NCI-H69 (cell line): ENCODE measurements around the gene MAST3.

Experiments used
- DNase-seq: peaks from one replicate; lab custom pipeline; 2025; lab: John Stamatoyannopoulos, UW

The MAST3 gene

DNA sequence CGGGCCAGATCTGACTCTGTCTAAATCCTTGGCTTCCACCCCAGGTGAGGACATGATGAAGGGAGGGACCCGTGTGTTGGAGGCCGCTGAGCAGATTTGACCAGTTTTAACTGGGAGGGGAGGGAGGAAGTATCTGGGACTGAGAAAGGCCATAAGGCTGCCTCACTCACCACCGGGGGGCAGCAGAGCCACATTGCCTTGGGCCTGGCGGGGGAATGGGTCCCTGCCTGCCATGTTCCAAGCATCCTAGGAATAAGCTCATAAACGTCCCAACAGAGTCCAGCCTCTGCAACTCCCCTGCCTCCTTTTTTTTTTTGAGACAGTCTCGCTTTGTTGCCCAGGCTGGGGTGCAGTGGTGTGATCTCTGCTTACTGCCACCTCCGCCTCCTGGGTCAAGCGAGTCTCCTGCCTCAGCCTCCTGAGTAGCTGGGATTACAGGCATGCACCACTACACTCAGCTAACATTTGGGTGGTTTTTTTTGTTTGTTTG, 15.5 kb downstream of the MAST3 start:
- peak; percentile 88 for DNase-seq

DNA sequence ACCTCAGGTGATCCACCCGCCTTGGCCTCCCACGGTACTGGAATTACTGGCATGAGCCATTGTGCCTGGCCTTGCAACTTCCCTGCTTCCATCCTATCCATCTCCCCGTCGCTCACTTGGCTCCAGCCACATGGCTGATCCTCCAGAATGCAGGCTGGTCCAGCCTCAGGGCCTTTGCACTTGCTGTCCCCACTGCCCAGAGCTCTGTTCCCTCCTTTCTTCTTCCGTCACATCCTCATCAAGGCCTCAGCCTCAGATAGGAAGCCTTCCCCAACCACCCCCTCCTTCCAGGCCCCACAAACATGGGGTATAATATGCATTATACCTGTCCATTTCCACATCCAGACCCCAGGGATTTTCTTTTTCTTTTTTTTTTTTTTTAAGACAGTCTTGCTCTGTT, 16.2 kb downstream of the MAST3 start:
- DNase-seq = no peak

DNA sequence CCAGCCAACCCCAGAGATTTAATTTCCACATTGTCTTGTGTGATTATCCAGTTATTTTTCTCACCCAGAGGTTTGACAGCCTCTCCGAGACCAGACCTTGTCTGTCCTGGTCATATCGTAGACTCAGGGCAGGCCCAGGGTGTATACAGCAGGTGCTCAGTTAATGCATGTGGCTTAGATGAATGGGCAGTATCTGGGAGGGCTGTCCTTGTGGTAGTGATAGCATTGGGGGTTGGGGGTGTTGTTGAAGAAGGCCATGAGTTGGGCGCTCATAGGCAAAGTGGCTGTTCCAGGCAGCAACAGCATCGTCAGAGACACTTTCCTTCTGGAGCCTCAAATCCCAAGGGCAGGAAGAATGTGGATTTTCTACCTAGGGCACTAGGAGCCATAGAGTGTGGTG, 16.9 kb downstream of the MAST3 start:
- DNase-seq = no peak

DNA sequence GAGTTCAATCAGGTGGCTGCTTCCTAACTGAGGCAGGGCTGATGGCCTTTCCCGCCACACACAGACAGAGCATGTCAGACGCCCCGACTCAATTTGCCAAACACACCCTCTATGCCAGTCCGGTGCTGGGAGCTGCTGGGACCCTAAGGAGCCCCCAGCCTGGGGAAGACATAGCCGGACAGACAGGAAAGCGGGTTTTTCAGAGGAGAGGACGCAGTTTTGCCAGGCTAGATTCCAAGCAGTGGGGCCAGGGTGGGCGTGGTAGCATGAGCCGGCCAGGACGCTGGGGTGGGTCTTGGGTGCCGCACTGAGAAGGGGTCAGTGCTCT, 19.8 kb downstream of the MAST3 start:
- DNase-seq = no peak

DNA sequence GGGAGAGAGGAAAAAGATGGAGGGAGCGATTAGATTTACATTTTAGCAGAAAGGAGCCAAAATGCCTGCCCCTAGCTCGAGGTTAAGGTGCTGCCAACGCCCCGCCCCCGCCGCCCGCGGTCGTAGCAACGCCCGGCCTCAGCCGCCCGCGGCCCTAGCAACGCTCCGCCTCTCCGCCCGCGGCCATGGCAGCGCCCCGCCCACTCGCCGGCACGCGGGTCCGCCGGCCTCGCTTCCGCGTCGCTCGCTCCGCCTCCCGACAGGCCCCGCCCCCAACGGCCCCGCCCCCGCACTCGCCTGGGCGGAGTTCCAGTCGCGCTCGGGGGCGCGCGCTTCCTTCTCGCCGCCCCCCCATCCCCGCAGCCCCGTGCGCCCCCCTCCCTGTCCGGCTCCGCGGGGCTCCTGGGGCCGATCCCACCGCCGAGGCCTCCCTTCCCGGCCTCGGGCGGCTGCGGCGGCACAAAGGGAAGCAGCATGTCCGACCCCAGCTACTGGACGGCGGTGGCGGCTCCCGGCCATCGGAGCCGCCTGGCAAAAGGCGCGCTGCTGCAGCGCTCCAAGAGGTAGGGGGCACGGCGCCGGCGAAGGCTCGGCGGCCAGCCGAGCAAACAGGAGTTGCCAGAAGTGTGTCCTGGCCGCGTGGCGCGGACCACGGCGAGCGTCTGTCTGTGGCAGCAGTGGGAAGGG, 20.3 kb downstream of the MAST3 start:
- peak; percentile 95 for DNase-seq

DNA sequence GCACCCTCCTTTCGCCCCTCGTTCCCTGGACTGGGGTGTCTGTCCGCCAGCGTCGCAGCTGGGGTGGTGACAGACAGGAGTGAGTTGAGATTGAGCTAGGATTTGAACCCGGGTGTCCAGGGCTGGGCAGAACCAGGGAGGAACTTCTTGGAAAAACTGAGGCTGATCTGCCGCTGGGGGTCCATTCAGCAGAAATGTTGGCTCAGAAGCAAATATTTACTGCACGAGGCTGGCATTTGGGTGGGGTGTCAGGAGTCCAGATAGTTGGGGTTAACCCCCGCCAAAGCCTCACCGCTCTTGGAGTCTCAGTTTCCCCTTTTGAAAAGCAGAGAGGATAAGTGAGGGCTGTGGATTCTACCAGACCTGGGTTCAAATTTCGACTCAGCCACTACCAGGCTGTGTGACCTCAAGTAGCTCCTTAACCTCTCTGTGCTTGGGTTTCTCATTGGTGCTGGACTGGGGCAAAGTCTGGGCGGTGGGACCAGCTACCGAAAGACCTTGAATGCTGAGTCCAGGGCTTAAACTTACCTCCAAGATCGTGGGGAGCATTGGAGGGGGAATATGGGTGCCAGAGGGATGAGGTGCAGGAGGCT, 20.9 kb downstream of the MAST3 start:
- no peak for DNase-seq

DNA sequence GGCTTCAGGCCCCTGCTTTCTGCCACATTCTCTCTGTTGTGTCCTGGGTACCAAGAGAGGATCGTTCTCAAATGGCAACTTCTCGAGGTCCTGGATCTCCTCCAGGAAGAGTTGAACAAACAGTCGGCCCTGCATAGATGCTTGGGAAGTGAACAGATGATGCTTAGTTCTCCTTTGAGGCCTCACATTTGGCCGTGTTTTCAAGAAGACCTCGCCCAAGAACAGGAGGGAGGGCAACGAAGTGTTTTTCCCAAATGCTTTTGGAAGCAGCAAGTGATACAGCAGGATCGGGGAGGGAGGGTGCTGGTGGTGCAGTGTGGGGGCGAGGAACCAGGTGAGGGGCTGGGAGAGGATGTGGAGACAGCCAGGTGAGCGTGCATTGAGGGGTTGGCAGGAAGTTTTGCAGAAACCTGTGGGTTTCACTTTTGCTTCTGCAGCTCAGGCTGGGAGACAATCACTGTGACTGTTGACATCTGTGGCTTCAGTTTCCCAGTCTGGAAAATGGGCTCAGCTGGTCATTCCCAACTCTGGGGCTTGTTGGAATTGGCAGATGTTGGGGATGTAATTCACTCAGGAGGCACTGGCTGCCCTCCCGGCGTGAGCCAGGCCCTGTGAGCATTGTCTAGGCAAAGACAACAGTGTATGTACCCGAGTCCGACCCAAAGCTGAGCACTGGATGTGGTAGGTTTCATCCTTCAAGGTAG, 21.6 kb downstream of the MAST3 start:
- peak; percentile 24 for DNase-seq

DNA sequence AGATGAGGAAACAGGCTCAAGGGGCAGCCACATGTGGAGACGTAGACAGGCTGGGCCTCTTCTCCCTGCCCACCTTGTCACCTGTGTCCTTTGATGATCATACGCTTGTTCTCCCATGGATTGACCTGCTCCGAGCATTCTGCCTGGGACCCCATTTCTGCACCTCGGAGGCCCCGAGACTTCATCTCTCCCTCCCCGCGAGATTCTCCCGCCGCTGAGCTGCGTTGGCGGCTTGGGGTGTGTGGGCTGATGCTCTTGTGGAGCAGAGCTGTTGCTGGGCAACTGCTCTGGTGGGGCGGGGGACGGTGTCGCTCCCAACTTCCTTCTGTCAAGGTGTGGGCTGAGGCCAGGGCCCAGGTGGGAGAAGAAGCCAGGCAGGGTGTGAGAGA, 22.1 kb downstream of the MAST3 start:
- DNase-seq = no peak

DNA sequence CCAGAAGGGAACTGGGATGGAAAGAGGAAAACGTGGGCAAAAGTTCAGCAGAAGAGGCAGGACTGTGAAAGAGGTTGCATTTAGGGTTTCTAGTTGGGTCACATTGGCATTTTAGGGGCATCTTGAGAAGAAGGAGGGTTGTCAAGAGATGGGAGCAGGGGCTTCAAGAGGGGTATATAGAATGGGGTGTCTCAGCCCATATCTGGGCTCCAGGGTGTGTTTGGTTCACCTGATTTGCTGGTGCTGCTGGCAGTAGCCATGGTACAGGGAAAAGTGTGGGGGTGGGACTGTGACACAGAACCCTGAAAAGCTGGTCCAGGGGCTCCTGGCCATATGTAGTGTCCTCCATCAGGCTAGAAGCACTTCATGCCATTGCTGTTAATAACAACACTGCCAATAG, 22.5 kb downstream of the MAST3 start:
- DNase-seq = no peak

DNA sequence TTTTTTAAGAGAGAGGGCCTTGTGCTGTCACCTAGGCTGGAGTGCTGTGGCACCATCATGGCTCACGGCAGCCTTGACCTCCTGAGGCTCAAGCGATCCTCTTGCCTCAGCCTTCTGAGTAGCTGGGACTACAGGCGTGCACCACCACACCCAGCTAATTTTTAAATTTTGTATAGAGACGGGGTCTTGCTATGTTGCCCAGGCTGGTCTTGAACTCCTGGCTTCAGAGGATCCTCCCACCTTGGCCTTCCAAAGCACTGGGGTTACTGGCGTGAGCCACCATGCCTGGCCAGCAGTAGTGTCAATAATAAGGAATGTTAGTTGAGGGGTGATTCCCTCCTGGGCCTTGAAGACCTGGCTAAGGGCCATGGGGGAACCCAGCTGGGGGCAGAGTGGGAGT, 23.6 kb downstream of the MAST3 start:
- DNase-seq = no peak

DNA sequence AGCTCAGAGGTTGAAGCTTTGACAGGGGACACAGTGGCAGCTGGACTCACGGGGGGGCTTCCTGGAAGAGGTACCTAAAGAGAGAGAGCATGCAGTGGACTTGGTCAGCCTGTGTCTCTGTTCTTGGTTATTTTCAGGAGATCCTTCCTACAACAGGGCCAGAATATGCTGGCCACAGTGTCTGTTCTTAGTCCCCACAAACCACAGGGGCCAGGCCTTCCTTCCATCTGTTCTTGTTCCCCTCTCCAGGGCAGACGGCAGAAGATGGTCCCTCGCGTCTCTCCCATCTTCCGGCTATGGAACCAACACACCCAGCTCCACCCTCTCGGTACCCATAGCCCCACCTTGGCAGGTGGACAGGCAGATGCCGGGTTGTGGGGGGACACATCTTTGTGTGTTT, 24.8 kb downstream of the MAST3 start:
- no peak for DNase-seq

DNA sequence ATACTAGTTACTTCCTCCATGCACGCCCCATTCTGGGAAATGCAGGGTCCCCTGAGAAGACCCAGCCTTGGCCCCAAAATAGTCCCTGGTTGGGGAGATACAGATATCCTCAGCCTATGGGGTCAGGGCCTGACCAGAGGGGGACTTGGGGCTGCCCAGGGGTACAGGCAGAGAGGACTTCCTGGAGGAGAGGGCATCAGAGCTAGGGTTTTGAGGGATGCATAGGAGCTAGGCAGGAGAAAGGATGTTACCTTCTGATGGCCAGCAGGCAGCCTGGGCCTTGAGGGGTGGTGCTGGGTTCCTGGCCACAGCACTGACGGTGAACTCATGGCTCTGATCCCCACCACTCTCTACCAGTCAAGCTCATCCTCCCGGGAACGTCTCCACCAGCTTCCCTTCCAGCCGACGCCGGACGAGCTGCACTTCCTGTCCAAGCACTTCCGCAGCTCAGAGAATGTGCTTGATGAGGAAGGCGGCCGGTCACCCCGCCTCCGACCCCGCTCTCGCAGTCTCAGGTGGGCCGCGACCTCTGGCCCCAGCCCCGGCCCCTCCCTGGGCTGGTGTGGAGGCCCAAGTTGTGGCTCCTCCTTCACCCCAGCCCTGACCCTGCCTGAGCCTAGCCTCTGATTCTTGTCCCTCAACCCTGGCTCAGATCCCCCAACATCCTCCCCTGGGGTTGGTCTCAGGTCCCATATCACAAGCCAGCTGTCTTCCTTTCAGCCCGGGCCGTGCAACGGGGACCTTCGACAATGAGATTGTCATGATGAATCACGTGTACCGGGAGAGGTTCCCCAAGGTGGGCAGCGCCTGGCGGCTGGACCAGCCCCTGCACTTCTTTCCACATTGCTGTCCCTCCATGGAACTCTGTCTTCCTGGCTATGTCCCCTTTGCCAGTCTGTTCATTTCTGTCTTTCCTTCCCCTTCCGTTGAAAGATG, 25.6 kb downstream of the MAST3 start:
- DNase-seq = no peak

DNA sequence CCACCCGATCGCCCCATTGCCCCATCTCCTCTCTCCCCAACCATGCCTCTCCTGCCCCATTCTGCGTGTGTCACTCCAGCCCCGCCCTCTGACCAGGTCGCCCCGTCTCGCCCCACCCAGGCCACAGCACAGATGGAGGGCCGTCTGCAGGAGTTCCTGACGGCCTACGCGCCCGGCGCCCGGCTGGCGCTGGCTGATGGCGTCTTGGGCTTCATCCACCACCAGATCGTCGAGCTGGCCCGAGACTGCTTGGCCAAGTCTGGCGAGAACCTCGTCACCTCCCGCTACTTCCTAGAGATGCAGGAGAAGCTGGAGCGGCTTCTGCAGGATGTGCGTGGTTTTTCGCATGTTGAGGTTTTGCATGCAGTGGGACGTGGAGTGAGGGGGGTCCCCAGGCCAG, 26.2 kb downstream of the MAST3 start:
- DNase-seq = no peak

DNA sequence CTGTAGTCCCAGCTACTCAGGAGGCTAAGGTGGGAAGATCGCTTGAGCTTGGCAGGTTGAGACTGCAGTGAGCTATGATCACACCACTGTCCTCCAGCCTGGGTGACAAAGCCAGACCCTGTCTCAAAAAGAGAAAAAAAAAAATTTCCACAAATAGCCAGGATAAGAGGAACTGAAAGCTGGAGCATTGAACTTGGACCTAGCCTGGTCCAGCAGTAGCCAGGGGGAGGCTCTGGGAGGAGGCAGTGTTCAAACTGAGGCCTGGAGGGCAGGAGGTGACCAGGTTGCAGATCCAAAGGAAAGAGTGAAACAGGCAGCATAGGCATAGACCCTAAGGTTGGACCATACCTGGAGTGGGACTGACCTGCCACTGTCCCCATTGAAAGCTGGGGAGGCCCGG, 28.5 kb downstream of the MAST3 start:
- DNase-seq = no peak

DNA sequence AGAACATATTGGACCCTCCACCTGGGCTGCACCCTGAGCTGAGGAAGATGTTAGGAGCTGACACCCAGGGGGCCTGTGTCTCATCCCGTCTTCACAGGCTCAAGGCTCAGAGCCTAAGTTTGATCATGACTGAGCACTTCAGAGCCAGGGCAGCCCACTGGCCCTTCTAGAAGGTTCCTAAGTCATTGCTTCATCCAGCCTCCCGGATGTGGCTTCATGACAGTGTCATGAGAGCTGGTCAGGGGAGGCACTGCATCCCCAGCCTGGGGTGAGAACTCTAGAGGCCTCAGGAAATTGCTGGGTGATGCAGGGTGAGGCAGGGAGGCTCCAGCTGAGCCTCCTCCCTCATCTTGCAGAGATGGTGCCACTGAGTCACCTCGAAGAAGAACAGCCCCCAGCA, 30.5 kb downstream of the MAST3 start:
- DNase-seq = no peak

DNA sequence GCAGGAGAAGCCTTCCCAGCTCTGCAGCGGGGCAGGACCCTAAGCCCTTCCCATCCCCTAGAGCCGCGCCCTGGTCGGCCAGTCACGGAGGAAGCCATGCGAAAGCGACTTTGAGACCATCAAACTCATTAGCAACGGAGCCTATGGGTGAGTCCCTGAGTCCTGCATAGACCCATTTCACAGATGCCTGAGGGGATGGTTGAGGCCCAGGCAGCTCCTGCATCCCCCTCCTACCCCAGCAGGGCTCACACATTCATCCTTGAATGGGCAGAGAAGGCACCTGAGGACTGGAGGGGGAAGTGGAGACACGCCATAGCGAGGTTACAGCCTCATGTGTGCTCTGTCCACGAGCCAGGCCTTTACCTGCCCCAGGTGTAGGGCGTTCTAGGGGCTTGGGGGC, 31.2 kb downstream of the MAST3 start:
- DNase-seq = no peak

DNA sequence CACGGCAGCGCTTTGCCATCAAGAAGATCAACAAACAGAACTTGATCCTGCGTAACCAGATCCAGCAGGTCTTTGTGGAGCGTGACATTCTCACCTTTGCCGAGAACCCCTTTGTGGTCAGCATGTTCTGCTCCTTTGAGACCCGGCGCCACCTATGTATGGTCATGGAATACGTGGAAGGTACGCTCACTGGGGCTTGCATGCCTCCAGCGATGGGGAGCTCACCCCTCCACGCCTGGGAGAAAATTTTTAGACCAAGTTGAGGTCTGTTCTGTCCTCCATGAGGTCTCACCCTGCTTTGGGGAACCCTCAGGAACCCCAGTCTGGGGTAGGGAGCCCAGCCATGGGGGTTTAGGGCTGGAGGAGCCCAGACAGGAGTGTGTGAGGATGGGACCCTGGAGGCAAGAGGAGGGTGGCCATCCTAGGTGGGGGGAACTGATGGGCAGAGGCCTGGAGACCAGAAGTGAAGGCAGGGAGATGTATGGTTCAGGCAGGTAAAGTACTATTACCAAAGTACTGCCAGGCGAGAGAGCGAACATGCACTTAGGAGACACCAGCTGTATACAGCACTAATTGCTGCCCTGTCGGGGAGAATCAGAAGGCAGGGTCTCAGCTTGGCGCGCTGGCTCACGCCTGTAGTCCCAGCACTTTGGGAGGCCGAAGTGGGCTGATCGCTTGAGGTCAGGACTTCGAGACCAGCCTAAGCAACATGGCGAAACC, 33.1 kb downstream of the MAST3 start:
- no peak for DNase-seq

DNA sequence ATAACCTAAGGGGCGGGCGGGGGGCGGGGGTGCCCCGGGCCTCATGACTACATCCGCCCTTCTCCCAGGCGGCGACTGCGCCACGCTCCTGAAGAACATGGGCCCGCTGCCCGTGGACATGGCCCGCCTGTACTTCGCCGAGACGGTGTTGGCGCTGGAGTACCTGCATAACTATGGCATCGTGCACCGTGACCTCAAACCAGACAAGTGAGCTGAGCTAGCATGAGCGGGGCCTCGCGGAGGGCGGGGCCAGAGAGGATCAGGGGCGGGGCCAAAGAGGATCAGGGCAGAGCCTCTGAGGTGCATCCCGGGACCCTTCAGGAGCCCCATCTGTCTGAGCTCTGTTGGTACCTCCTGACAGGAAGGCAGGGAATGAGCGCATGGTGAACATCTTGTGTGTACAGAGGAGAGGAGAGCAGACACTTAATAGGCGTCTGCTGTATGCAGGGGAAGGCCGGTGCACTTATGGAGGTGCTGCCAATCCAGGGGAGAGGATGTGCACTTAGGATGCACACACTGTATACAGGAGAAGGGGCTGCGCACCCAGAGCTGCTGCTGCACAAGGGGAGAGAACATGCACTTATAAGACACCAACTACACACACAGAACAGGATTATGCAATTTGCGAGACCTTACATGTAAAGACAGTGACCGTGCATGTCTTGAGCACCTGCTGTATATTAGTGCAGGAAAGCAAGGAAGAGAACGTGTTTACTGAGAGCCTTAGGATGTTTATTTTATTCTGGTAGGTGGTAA, 34.4 kb downstream of the MAST3 start:
- no peak for DNase-seq

DNA sequence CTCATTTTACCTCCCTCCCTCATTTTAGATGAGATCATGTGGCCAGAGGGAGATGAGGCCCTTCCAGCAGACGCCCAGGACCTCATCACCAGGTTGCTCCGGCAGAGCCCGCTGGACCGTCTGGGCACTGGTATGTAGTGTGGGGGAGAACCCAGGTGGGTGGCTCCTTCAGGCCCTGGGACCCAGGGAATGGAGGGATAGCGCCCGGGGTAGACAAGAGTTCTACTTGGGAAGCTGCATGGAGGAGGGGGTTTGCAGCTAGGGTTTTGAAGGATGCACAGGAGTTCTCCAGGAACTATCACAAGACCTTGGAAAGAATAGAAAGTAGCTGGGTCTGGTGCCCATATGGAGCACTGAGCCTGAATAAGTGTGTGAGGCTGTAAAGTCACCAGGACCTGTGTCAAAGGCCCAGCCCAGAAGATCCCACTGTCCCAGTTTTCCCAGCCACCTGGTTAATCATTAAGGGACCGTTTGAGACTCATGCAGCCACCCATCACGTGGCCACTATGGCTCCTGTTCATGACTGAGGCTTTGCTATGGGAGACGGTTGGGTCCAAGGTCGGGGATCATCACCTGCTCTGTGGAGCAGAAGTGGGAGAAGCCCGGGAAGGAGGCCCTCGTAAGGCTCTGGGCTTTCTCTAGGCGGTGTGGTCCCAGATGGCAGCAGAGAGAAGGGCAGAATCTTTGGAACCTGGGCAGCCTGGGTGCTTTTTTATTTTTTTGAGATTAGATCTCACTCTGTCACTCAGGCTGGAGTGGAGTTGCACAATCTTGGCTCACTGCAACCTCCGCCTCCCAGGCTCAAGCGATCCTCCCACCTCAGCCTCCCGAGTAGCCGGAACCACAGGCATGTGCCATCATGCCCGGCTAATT, 38.4 kb downstream of the MAST3 start:
- DNase-seq = no peak

DNA sequence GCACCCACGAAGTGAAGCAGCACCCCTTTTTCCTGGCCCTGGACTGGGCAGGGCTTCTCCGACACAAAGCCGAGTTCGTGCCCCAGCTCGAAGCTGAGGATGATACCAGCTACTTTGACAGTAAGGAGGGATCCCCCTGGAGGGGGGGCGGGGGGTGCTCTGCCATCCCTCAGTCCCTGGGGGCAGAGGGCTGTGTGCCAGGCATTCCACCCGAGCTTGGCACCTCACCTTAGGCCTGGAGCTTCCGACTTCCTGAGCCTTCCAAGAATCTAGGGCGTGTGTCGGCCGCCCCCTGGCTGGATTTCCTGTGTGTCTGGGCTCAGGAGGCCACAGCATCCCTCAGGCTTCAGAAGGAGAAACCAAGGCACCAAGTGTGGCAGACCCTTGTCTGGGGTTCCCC, 39.7 kb downstream of the MAST3 start:
- no peak for DNase-seq
